ENCODE measurements around the gene ACKR3.

Gene ACKR3

DNA sequence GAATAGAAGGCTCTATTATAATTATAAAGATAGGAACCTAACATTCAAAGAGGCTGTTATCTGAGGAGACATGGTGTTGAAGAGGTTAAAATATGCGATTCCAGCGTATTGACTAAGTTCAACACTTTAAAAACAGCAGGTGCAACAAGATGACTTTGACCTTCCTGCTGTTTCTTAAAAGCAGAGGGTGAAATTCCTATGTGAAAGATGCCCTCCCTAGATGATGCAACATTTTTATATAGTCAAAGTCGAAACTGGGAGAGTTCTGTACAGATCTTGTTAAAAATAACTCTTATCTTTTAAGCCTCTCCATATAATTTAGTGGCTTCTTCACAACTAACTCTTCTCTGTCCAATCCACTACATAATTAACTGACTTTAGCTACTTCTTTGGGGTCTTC is 4.4 kb upstream of the ACKR3 start:
- ChIA-PET CTCF (no interaction called here), POLR2A (ENCODE audit: low non-redundant PET) (no interaction called here)
- TF ChIP-seq, protein P1, sequence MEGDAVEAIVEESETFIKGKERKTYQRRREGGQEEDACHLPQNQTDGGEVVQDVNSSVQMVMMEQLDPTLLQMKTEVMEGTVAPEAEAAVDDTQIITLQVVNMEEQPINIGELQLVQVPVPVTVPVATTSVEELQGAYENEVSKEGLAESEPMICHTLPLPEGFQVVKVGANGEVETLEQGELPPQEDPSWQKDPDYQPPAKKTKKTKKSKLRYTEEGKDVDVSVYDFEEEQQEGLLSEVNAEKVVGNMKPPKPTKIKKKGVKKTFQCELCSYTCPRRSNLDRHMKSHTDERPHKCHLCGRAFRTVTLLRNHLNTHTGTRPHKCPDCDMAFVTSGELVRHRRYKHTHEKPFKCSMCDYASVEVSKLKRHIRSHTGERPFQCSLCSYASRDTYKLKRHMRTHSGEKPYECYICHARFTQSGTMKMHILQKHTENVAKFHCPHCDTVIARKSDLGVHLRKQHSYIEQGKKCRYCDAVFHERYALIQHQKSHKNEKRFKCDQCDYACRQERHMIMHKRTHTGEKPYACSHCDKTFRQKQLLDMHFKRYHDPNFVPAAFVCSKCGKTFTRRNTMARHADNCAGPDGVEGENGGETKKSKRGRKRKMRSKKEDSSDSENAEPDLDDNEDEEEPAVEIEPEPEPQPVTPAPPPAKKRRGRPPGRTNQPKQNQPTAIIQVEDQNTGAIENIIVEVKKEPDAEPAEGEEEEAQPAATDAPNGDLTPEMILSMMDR (conservative IDR thresholded peaks at IDR 0.05; ENCODE audit: low read depth) = no peak
- H3K27ac ChIP-seq = no peak overlapping the region
- no peak for DNase-seq (ENCODE audit: low spot score)

DNA sequence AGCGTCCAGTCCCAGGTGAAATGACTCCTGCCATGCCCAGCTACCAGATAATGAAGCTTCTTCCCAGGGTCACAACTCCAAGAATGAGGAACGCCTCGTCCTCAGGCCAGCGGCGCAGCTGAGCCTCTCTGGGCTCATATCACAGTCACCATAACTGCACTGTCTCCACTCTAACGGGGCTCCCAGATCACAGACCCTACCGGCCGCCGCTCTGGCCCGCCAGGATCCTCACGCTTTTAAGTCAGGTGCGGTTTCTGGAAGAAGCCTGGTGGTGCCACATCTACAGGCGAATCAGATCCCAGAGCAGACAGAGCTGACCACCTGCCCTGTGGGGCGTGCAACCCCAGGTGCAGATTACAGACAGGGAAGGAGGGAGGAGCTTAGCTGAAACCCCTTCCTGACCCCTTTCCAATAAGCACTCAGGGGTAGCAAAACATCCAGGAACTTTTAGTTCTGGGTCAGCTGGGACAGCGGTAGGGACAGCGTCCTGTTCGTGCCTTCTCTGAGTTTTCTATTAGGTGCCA is 3.7 kb upstream of the ACKR3 start:
- CTCF ChIA-PET = no interaction called here
- no peak for DNase-seq (ENCODE audit: low spot score)
- TF ChIP-seq, protein P1 (conservative IDR thresholded peaks at IDR 0.05; ENCODE audit: low read depth) = no peak
- POLR2A ChIA-PET (ENCODE audit: low non-redundant PET) = no interaction called here
- H3K27ac ChIP-seq = no peak overlapping the region

GRCh38 chr2:236566596-236566995 is 3.0 kb upstream of the ACKR3 start:
- TF ChIP-seq, protein P1 (conservative IDR thresholded peaks at IDR 0.05; ENCODE audit: low read depth) = no peak
- no peak for DNase-seq (ENCODE audit: low spot score)
- ChIA-PET CTCF (no interaction called here), POLR2A (ENCODE audit: low non-redundant PET) (no interaction called here)
- no peak overlapping the region for H3K27ac ChIP-seq

GRCh38 chr2:236568068-236568921 is 1.3 kb upstream of the ACKR3 start:
- POLR2A ChIA-PET (ENCODE audit: low non-redundant PET) = no interaction called here
- DNase-seq (ENCODE audit: low spot score) = no peak
- CTCF ChIA-PET = no interaction called here
- peak overlapping the region; percentile 60 for H3K27ac ChIP-seq
- TF ChIP-seq, protein P1 (conservative IDR thresholded peaks at IDR 0.05; ENCODE audit: low read depth) = no peak

GRCh38 chr2:236568922-236569572 is 578 bp upstream of the ACKR3 start:
- peak overlapping the region; percentile 60; the same call in 1 of the 2 replicates for H3K27ac ChIP-seq
- CTCF ChIA-PET = interaction anchor here (0.7 to 1.5 kb wide), 6 partner anchors 9 to 492 kb away, joined by 3 to 5 read pairs (median 4); no protein-coding TSS in a partner anchor
- POLR2A ChIA-PET (ENCODE audit: low non-redundant PET) = interaction anchor here (0.5 kb wide), 1 partner anchor 497 kb away, joined by 5 read pairs; no protein-coding TSS in a partner anchor

More at GRCh38 chr2:236568922-236569572, 578 bp upstream of the ACKR3 start:
- no peak for DNase-seq (ENCODE audit: low spot score)
- TF ChIP-seq, protein P1 (conservative IDR thresholded peaks at IDR 0.05; ENCODE audit: low read depth) = no peak
